ENCODE data around the gene PPP4R3A.
"Not testable (repeated sequence)": the region's sequence is repeated elsewhere in the genome, so short reads cannot be mapped to it uniquely, and the experiment has no call there.

The PPP4R3A gene

DNA sequence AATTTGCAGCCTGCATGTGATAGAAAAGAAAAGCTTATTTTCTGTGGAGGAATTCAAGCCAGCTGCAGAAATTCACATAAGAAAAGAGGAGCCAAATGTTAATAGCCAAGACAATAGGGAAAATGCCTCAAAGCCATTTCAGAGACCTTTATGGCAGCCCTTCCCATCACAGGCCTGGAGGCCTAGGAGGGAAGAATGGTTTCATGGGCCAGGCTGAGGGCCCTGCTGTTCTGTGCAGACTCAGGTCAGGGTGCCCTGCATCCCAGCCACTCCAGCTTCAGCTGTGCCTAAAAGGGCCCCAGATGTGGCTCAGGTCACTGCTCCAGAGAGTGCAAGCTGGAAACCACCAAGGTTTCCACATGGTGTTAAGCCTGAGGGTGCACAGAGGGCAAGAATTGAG lies 71.3 kb downstream of the PPP4R3A start:
- Histone ChIP-seq H3K9ac (ENCODE audit: insufficient read length, low read depth) (no peak overlapping the region), H3K36me3 (ENCODE audit: insufficient read depth, insufficient read length, low read length) (no peaks in the 10 kb centered on the region), H3K4me3 (ENCODE audit: insufficient read length, low read depth) (no peak overlapping the region), H3K27me3 (ENCODE audit: insufficient read depth, insufficient read length) (no peaks in the 10 kb centered on the region), H3K4me1 (ENCODE audit: insufficient read depth, insufficient read length) (no peaks in the 10 kb centered on the region), H3K9me3 (ENCODE audit: insufficient read depth, low read length) (peaks cover 29% of the 10 kb centered on the region)
- DNase-seq (ENCODE audit: low read depth, low spot score), result no peak
- no peak for TF ChIP-seq SUZ12 (IDR thresholded peaks at IDR 0.05; ENCODE audit: extremely low read depth, insufficient read depth, insufficient read length)
- no peak for TF ChIP-seq YY1 (IDR thresholded peaks at IDR 0.05; ENCODE audit: insufficient read depth, insufficient read length)
- no peak for TF ChIP-seq ZNF274 (IDR thresholded peaks at IDR 0.05; ENCODE audit: low read depth, low read length)

DNA sequence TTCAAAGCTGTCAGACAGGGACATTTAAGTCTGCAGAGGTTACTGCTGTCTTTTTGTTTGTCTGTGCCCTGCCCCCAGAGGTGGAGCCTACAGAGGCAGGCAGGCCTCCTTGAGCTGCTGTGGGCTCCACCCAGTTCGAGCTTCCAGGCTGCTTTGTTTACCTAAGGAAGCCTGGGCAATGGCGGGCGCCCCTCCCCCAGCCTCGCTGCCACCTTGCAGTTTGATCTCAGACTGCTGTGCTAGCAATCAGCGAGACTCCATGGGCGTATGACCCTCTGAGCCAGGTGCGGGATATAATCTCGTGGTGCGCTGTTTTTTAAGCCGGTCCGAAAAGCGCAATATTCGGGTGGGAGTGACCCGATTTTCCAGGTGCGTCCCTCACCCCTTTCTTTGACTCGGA lies 73.8 kb downstream of the PPP4R3A start:
- H3K4me1 ChIP-seq (ENCODE audit: insufficient read depth, insufficient read length); H3K36me3 ChIP-seq (ENCODE audit: insufficient read depth, insufficient read length, low read length); H3K4me3 ChIP-seq (ENCODE audit: insufficient read length, low read depth); H3K9ac ChIP-seq (ENCODE audit: insufficient read length, low read depth); H3K27me3 ChIP-seq (ENCODE audit: insufficient read depth, insufficient read length); DNase-seq (ENCODE audit: low read depth, low spot score): not testable (repeated sequence)
- H3K9me3 ChIP-seq (ENCODE audit: insufficient read depth, low read length), result peaks cover 29% of the 10 kb centered on the region

DNA sequence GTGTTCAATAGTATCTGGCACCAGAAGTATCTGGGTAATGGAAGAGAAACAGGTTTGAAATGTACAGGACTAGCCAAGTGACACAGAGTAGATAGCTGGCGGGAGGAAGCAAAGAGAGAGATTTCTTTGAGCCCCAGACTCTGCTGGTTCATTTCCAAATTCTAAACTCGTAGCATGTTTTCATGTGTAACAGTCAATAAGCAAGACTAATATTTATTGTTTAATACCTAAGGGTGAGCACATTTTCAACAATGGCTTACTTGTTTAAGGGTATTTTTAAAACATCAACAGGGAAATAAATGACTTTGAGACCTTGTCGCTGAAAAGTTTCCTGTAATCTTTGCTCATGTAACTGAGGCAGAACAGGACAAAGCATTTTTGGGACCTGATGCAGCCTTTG lies 80.7 kb downstream of the PPP4R3A start:
- H3K36me3 ChIP-seq (ENCODE audit: insufficient read depth, insufficient read length, low read length), result no peaks in the 10 kb centered on the region
- no peak for DNase-seq (ENCODE audit: low read depth, low spot score)
- no peaks in the 10 kb centered on the region for H3K9me3 ChIP-seq (ENCODE audit: insufficient read depth, low read length)
- no peak for TF ChIP-seq SUZ12 (IDR thresholded peaks at IDR 0.05; ENCODE audit: extremely low read depth, insufficient read depth, insufficient read length)
- no peak for TF ChIP-seq YY1 (IDR thresholded peaks at IDR 0.05; ENCODE audit: insufficient read depth, insufficient read length)
- TF ChIP-seq ZNF274 (IDR thresholded peaks at IDR 0.05; ENCODE audit: low read depth, low read length), result no peak
- no peak overlapping the region for H3K9ac ChIP-seq (ENCODE audit: insufficient read length, low read depth)
- no peak overlapping the region for H3K4me3 ChIP-seq (ENCODE audit: insufficient read length, low read depth)
- no peaks in the 10 kb centered on the region for H3K27me3 ChIP-seq (ENCODE audit: insufficient read depth, insufficient read length)
- H3K4me1 ChIP-seq (ENCODE audit: insufficient read depth, insufficient read length), result no peaks in the 10 kb centered on the region

- not testable (repeated sequence) for H3K9ac ChIP-seq (ENCODE audit: insufficient read length, low read depth); H3K36me3 ChIP-seq (ENCODE audit: insufficient read depth, insufficient read length, low read length); H3K4me1 ChIP-seq (ENCODE audit: insufficient read depth, insufficient read length); H3K27me3 ChIP-seq (ENCODE audit: insufficient read depth, insufficient read length); H3K9me3 ChIP-seq (ENCODE audit: insufficient read depth, low read length); DNase-seq (ENCODE audit: low read depth, low spot score); H3K4me3 ChIP-seq (ENCODE audit: insufficient read length, low read depth)
Measured at GRCh38 chr14:91428931-91429330, 81.2 kb downstream of the PPP4R3A start.

GRCh38 chr14:91425531-91425944 lies 84.6 kb downstream of the PPP4R3A start:
- not testable (repeated sequence) for H3K4me1 ChIP-seq (ENCODE audit: insufficient read depth, insufficient read length); H3K9ac ChIP-seq (ENCODE audit: insufficient read length, low read depth); H3K9me3 ChIP-seq (ENCODE audit: insufficient read depth, low read length); H3K36me3 ChIP-seq (ENCODE audit: insufficient read depth, insufficient read length, low read length); H3K27me3 ChIP-seq (ENCODE audit: insufficient read depth, insufficient read length); DNase-seq (ENCODE audit: low read depth, low spot score); H3K4me3 ChIP-seq (ENCODE audit: insufficient read length, low read depth)

DNA sequence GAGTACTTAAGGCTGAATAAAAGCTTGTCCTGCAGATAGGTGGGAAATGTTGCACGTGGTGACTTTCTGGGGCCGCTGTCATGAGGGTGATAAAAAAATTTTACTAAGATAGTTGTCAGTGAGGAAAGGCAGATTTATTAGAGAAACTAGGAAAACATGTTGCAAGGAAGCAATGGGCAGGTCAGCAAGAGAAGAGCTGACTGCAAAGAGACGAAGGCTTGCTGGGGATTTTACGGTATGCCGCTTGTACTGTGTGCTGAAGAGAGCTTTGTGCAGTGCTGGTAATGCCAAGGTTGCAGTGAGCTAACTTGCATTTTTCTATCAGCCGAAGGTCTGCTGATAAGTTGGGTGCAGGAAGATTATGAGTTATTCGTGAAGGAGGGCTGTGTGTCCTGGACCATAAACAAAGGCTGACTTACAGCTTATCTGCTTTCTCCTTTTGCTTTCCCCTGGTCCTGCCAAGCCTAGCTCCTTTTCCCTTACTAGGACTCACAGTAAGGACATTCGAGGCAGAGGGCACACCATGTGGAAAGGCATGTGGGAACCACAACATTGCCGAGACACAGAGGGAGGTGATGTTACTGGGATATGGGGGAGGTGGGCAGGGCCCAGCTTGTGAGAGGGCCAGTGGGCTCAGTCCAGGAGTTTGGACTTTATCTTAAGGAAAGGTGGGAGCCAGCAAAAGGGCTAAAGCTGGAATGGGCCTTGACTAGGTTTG lies 85.1 kb downstream of the PPP4R3A start:
- no peak for DNase-seq (ENCODE audit: low read depth, low spot score)
- Histone ChIP-seq H3K27me3 (ENCODE audit: insufficient read depth, insufficient read length) (no peaks in the 10 kb centered on the region), H3K4me3 (ENCODE audit: insufficient read length, low read depth) (no peak overlapping the region), H3K4me1 (ENCODE audit: insufficient read depth, insufficient read length) (no peaks in the 10 kb centered on the region), H3K9ac (ENCODE audit: insufficient read length, low read depth) (no peak overlapping the region), H3K9me3 (ENCODE audit: insufficient read depth, low read length) (no peaks in the 10 kb centered on the region), H3K36me3 (ENCODE audit: insufficient read depth, insufficient read length, low read length) (no peaks in the 10 kb centered on the region)
- TF ChIP-seq YY1 (IDR thresholded peaks at IDR 0.05; ENCODE audit: insufficient read depth, insufficient read length) (no peak), ZNF274 (IDR thresholded peaks at IDR 0.05; ENCODE audit: low read depth, low read length) (no peak), SUZ12 (IDR thresholded peaks at IDR 0.05; ENCODE audit: extremely low read depth, insufficient read depth, insufficient read length) (no peak)

- H3K4me3 ChIP-seq (ENCODE audit: insufficient read length, low read depth), result no peak overlapping the region
- TF ChIP-seq YY1 (IDR thresholded peaks at IDR 0.05; ENCODE audit: insufficient read depth, insufficient read length), result no peak
- no peak for TF ChIP-seq ZNF274 (IDR thresholded peaks at IDR 0.05; ENCODE audit: low read depth, low read length)
- TF ChIP-seq SUZ12 (IDR thresholded peaks at IDR 0.05; ENCODE audit: extremely low read depth, insufficient read depth, insufficient read length), result no peak
- no peaks in the 10 kb centered on the region for H3K4me1 ChIP-seq (ENCODE audit: insufficient read depth, insufficient read length)
- H3K9me3 ChIP-seq (ENCODE audit: insufficient read depth, low read length), result no peaks in the 10 kb centered on the region
- H3K9ac ChIP-seq (ENCODE audit: insufficient read length, low read depth), result no peak overlapping the region
- H3K27me3 ChIP-seq (ENCODE audit: insufficient read depth, insufficient read length), result no peaks in the 10 kb centered on the region
- H3K36me3 ChIP-seq (ENCODE audit: insufficient read depth, insufficient read length, low read length), result peaks cover 3% of the 10 kb centered on the region
- no peak for DNase-seq (ENCODE audit: low read depth, low spot score)
Measured at GRCh38 chr14:91420686-91421085, 89.4 kb downstream of the PPP4R3A start.

GRCh38 chr14:91419451-91419850 lies 90.7 kb downstream of the PPP4R3A start:
- no peaks in the 10 kb centered on the region for H3K9me3 ChIP-seq (ENCODE audit: insufficient read depth, low read length)
- TF ChIP-seq YY1 (IDR thresholded peaks at IDR 0.05; ENCODE audit: insufficient read depth, insufficient read length) (no peak), ZNF274 (IDR thresholded peaks at IDR 0.05; ENCODE audit: low read depth, low read length) (no peak), SUZ12 (IDR thresholded peaks at IDR 0.05; ENCODE audit: extremely low read depth, insufficient read depth, insufficient read length) (no peak)
- no peaks in the 10 kb centered on the region for H3K27me3 ChIP-seq (ENCODE audit: insufficient read depth, insufficient read length)
- DNase-seq (ENCODE audit: low read depth, low spot score), result no peak
- H3K4me1 ChIP-seq (ENCODE audit: insufficient read depth, insufficient read length), result no peaks in the 10 kb centered on the region
- no peak overlapping the region for H3K4me3 ChIP-seq (ENCODE audit: insufficient read length, low read depth)
- no peak overlapping the region for H3K9ac ChIP-seq (ENCODE audit: insufficient read length, low read depth)
- peaks cover 3% of the 10 kb centered on the region for H3K36me3 ChIP-seq (ENCODE audit: insufficient read depth, insufficient read length, low read length)

Data from NT2/D1 (cell line).